HCT116 (cell line): Measurements from ENCODE around the gene VWC2. TPM values are rescaled to one million over a fixed set of nuclear protein-coding genes. Genes with fewer than 3 reads are reported as not detected.

Experiments used
- ATAC-seq: fragments of 200-7000 bp; cut with Tn5 transposase; 2 replicates; pipeline ENCODE4 v1.9.1; 2020; ENCODE audit warnings: mild to moderate bottlenecking, moderate library complexity
- BruUV-seq: library from RNA; stranded (reverse); fragments of 400-500 nt; replicated peaks from 2 replicates; lab custom pipeline; 2021; lab: Mats Ljungman, UMichigan
- CTCF ChIA-PET: fragments of 300-600 bp; sonication (Branson Sonifier 250); formaldehyde crosslinking; loops from one replicate; lab custom pipeline; 2021; ENCODE audit warnings: antibody characterized with exemption; lab: Charles Lee
- POLR2A ChIA-PET: fragments of 300-600, 350-600 bp; sonication (Branson Sonifier 250); formaldehyde crosslinking; loops from one replicate; lab custom pipeline; 2021; ENCODE audit warnings: antibody characterized with exemption; lab: Charles Lee
- RAD21 ChIA-PET, 2 experiments: fragments of 300-600 bp; sonication (Branson Sonifier 250); formaldehyde crosslinking; loops; one replicate each; lab custom pipeline; 2023; ENCODE audit warnings: low total read pairs in 2 of 2; ENCODE audit not compliant: uncharacterized antibody in 2 of 2, unreplicated experiment in 2 of 2, low non-redundant PET in 1 of 2; lab: Charles Lee
- DNase-seq: peaks from one replicate; pipeline ENCODE4 v3.0.0-alpha.2; 2010; ENCODE audit warnings: low read depth, low spot score
- H2AFZ ChIP-seq: fragments of 200-600 bp; shearing (Covaris generic), sonication (generic); 2 replicates; pipeline ENCODE4 v1.6.1; 2017; ENCODE audit warnings: low read depth, mixed run types, mixed read lengths, antibody characterized with exemption, low read length; ENCODE audit not compliant: poor library complexity, severe bottlenecking
- H3K27ac ChIP-seq: 2 replicates; pipeline ENCODE4 v1.5.1; 2012; ENCODE audit warnings: low read depth, low read length
- H3K27me3 ChIP-seq: fragments of 200-600 bp; sonication (generic); 2 replicates; pipeline ENCODE4 v1.6.1; 2016; ENCODE audit warnings: mixed run types, low read length, mixed read lengths; ENCODE audit not compliant: insufficient read depth
- H3K36me3 ChIP-seq, 2 experiments: fragments of 200-500 bp in 1 of 2; fragments of 200-600 bp in 1 of 2; sonication (Bioruptor generic) in 1 of 2; sonication (generic) in 1 of 2; 2 replicates each; pipeline versions ENCODE4 v1.5.1 to v1.6.1; 2014 to 2016; ENCODE audit warnings: low read length in 2 of 2, inconsistent platforms in 1 of 2, mixed read lengths in 1 of 2, mixed run types in 1 of 2; ENCODE audit not compliant: insufficient read depth in 2 of 2, control insufficient read depth in 1 of 2
- H3K4me1 ChIP-seq, 2 experiments: fragments of 200-600 bp in 1 of 2; sonication (generic) in 1 of 2; 2 replicates each; pipeline versions ENCODE4 v1.5.1 to v1.6.1; 2012 to 2017; ENCODE audit warnings: low read length in 2 of 2, inconsistent platforms in 1 of 2, mild to moderate bottlenecking in 1 of 2, mixed read lengths in 1 of 2, mixed run types in 1 of 2, moderate library complexity in 1 of 2; ENCODE audit not compliant: insufficient read depth in 2 of 2, control insufficient read depth in 1 of 2
- H3K4me2 ChIP-seq: fragments of 200-600 bp; sonication (generic); 2 replicates; pipeline ENCODE4 v1.6.1; 2017; ENCODE audit warnings: mixed run types, low read length, mixed read lengths
- H3K4me3 ChIP-seq, 2 experiments: fragments of 200-600 bp in 1 of 2; sonication (generic) in 1 of 2; replicated peaks in 1 of 2; 2 replicates each; pipeline ENCODE4 v1.5.1; 2011 to 2016; ENCODE audit warnings: low read length in 2 of 2, control low read depth in 1 of 2, low read depth in 1 of 2, mild to moderate bottlenecking in 1 of 2, mixed read lengths in 1 of 2, mixed run types in 1 of 2
- H3K79me2 ChIP-seq: fragments of 200-600 bp; sonication (generic); 2 replicates; pipeline ENCODE4 v1.6.1; 2017; ENCODE audit warnings: mild to moderate bottlenecking, mixed run types, low read length, moderate library complexity, mixed read lengths; ENCODE audit not compliant: insufficient read depth
- H3K9ac ChIP-seq: fragments of 200-600 bp; sonication (generic); 2 replicates; pipeline ENCODE4 v1.6.1; 2016; ENCODE audit warnings: low read length, mixed read lengths
- H3K9me2 ChIP-seq: fragments of 200-600 bp; sonication (generic), shearing (Covaris generic); 2 replicates; pipeline ENCODE4 v1.6.1; 2017; ENCODE audit warnings: mixed run types, mild to moderate bottlenecking, moderate library complexity; ENCODE audit not compliant: insufficient read depth
- H3K9me3 ChIP-seq, 2 experiments: fragments of 200-500 bp in 1 of 2; fragments of 200-600 bp in 1 of 2; sonication (Bioruptor generic) in 1 of 2; sonication (generic) in 1 of 2; 2 replicates each; pipeline ENCODE4 v1.6.1; 2014 to 2017; ENCODE audit warnings: low read length in 2 of 2, mixed read lengths in 2 of 2, inconsistent platforms in 1 of 2, low read depth in 1 of 2, mild to moderate bottlenecking in 1 of 2, mixed run types in 1 of 2, moderate library complexity in 1 of 2; ENCODE audit not compliant: control insufficient read depth in 1 of 2, insufficient read depth in 1 of 2
- H4K20me1 ChIP-seq: fragments of 200-600 bp; sonication (generic), shearing (Covaris generic); 2 replicates; pipeline ENCODE4 v1.6.1; 2017; ENCODE audit warnings: mixed run types, mild to moderate bottlenecking, moderate library complexity; ENCODE audit not compliant: insufficient read depth
- CBX3 ChIP-seq: IDR thresholded peaks from 2 replicates; pipeline ENCODE4 v1.6.1; 2012; ENCODE audit warnings: low read depth
- EGR1 ChIP-seq: IDR thresholded peaks from 2 replicates; pipeline ENCODE4 v1.6.1; 2012; ENCODE audit warnings: low read depth
- EZH2 ChIP-seq: fragments of 200-600 bp; sonication (generic); IDR thresholded peaks from 2 replicates; pipeline ENCODE4 v1.6.1; 2017; ENCODE audit warnings: antibody characterized with exemption, mixed run types
- EZH2phosphoT487 ChIP-seq: fragments of 200-600 bp; IDR thresholded peaks from 2 replicates; pipeline ENCODE4 v1.6.1; 2018; ENCODE audit warnings: antibody characterized with exemption, borderline replicate concordance
- FOSL1 ChIP-seq: IDR thresholded peaks from 2 replicates; pipeline ENCODE4 v1.6.1; 2012; ENCODE audit warnings: low read depth
- POLR2A ChIP-seq: IDR thresholded peaks from 2 replicates; pipeline ENCODE4 v1.7.0; 2011; ENCODE audit warnings: borderline replicate concordance; ENCODE audit not compliant: insufficient read depth, insufficient read length; ENCODE audit errors: extremely low read depth
- POLR2AphosphoS5 ChIP-seq: IDR thresholded peaks from 2 replicates; pipeline ENCODE4 v1.6.1; 2011; ENCODE audit warnings: mild to moderate bottlenecking, low read depth, low read length, moderate library complexity
- SRF ChIP-seq: IDR thresholded peaks from 2 replicates; pipeline ENCODE4 v1.6.1; 2012; ENCODE audit warnings: low read depth
- TCF7L2 ChIP-seq: IDR thresholded peaks from 2 replicates; pipeline ENCODE4 v1.7.0; 2011; ENCODE audit warnings: borderline replicate concordance, inconsistent platforms; ENCODE audit not compliant: insufficient read depth, insufficient read length; ENCODE audit errors: extremely low read depth
- YY1 ChIP-seq: IDR thresholded peaks from 2 replicates; pipeline ENCODE4 v1.6.1; 2011; ENCODE audit warnings: low read length, low read depth, moderate library complexity, mild to moderate bottlenecking; ENCODE audit not compliant: insufficient replicate concordance; ENCODE audit errors: extremely low read depth
- ZFX ChIP-seq: fragments of 450-650 bp; IDR thresholded peaks from 2 replicates; pipeline ENCODE4 v1.6.1; 2017
- ZNF274 ChIP-seq: fragments of 200-500 bp; sonication (Bioruptor generic); IDR thresholded peaks from 2 replicates; pipeline ENCODE4 v1.6.1; 2014; ENCODE audit warnings: mild to moderate bottlenecking, low read depth, low read length, inconsistent platforms
- intact Hi-C: fragments of 100-400 bp; cut with micrococcal nuclease; formaldehyde crosslinking; loops from 2 replicates; pipeline ENCODE4 v1.10.0; 2022
- total RNA-seq: library from RNA; stranded (reverse); gene quantifications from one replicate; pipeline ENCODE4 v1.2.1, GENCODE V29; 2021; ENCODE audit not compliant: unreplicated experiment
- TF ChIP-seq, protein P1 (sequence below): IDR thresholded peaks from 2 replicates; pipeline ENCODE4 v1.6.1; 2012
- TF ChIP-seq, protein P2 (sequence below): IDR thresholded peaks from 2 replicates; pipeline ENCODE4 v1.6.1; 2012

VWC2 gene
- total RNA-seq, 1 experiment from 2014 or later, result not detected

GRCh38 chr7:49724071-49724470, 49.4 kb upstream of the VWC2 start:
- ChIA-PET CTCF (no interaction called here), POLR2A (no interaction called here)

DNA sequence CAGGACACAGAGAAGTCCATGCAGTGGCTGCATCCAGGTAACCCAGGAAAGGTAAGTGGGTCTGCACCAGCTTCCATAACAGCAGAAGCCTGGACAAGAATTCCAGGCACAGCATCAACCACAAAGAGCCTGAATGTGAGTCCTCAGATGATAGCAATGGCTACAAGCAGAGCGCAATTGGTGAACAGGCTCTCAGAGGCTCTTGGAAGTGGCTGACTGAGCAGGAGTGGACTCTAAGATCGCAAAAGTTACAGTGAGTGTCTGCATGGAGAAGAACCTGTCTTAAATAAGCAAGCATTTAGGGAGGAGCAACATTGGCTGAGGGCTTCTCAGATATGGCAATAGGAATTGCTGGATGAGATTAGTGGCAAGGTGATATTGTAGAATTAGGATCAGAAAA, 41.6 kb upstream of the VWC2 start:
- ChIA-PET POLR2A (no interaction called here), RAD21 (no interaction called here)
- no peak overlapping the region for H3K4me3 ChIP-seq
- H3K9me2 ChIP-seq, result no peaks in the 10 kb centered on the region
- peaks cover 0 to 20% of the 10 kb centered on the region in 2 experiments; a peak in 3 of 4 replicates for H3K9me3 ChIP-seq
- H3K79me2 ChIP-seq, result no peaks in the 10 kb centered on the region
- H3K27ac ChIP-seq, result no peak overlapping the region
- DNase-seq, result no peak
- no peaks in the 10 kb centered on the region; a peak in 1 of 4 replicates for H3K36me3 ChIP-seq
- H4K20me1 ChIP-seq, result no peaks in the 10 kb centered on the region
- H3K4me1 ChIP-seq, result no peaks in the 10 kb centered on the region
- no peak overlapping the region for H3K4me2 ChIP-seq
- BruUV-seq, result no TSS peak
- TF ChIP-seq, protein P1, sequence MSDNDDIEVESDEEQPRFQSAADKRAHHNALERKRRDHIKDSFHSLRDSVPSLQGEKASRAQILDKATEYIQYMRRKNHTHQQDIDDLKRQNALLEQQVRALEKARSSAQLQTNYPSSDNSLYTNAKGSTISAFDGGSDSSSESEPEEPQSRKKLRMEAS, result no peak
- no peak for TF ChIP-seq TCF7L2
- TF ChIP-seq ZNF274, result no peak
- no peak for TF ChIP-seq FOSL1
- TF ChIP-seq, all 23 proteins: peak for 0
- intact Hi-C loops, result no loop called here
- Histone ChIP-seq H2AFZ (no peak overlapping the region), H3K27me3 (no peaks in the 10 kb centered on the region), H3K9ac (no peak overlapping the region)
- CTCF ChIA-PET, result no interaction called here
- no peak for ATAC-seq

More at GRCh38 chr7:49724071-49724470, 49.4 kb upstream of the VWC2 start:
- no peaks in the 10 kb centered on the region for H3K27me3 ChIP-seq
- H3K9me2 ChIP-seq, result no peaks in the 10 kb centered on the region
- no TSS peak for BruUV-seq
- no peaks in the 10 kb centered on the region for H3K4me1 ChIP-seq
- H3K27ac ChIP-seq, result no peak overlapping the region
- H3K9ac ChIP-seq, result no peak overlapping the region
- ATAC-seq (no peak), DNase-seq (no peak)
- H3K79me2 ChIP-seq, result no peaks in the 10 kb centered on the region
- no peaks in the 10 kb centered on the region for H4K20me1 ChIP-seq
- H3K4me2 ChIP-seq, result no peak overlapping the region
- no peak overlapping the region for H3K4me3 ChIP-seq
- RAD21 ChIA-PET, result no interaction called here
- TF ChIP-seq TCF7L2, result no peak
- no peak for TF ChIP-seq ZFX
- no peak for TF ChIP-seq SRF
- TF ChIP-seq, protein P1, result no peak
- no peak for TF ChIP-seq EZH2
- no peak for TF ChIP-seq EGR1
- TF ChIP-seq, protein P2, sequence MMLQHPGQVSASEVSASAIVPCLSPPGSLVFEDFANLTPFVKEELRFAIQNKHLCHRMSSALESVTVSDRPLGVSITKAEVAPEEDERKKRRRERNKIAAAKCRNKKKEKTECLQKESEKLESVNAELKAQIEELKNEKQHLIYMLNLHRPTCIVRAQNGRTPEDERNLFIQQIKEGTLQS, result no peak
- TF ChIP-seq POLR2AphosphoS5, result no peak
- no peak for TF ChIP-seq YY1
- no peak for TF ChIP-seq FOSL1
- TF ChIP-seq EZH2phosphoT487, result no peak
- TF ChIP-seq POLR2A, result no peak
- no peak for TF ChIP-seq CBX3
- H3K36me3 ChIP-seq, result no peaks in the 10 kb centered on the region
- H3K9me3 ChIP-seq, result peaks cover 0 to 12% of the 10 kb centered on the region in 2 experiments; a peak in 1 of 4 replicates
- H2AFZ ChIP-seq, result no peak overlapping the region
- intact Hi-C loops, result no loop called here
